Measurements from ENCODE around the gene ATG4B. TPM values are rescaled to one million over a fixed set of nuclear protein-coding genes. Genes with fewer than 3 reads are reported as not detected.
A peak's percentile ranks its signal among the peaks of the same experiment; 100 is the strongest.

The ATG4B gene
- total RNA-seq, 1 donor from 2014 or later: 43.3 TPM

- intact Hi-C loops (cut with DNase I): no loop called here
- DNase-seq (ENCODE audit: missing footprints) (no peak), ATAC-seq (no peak)
Observed at GRCh38 chr2:241708879-241709278, 71.4 kb downstream of the ATG4B start.

DNA sequence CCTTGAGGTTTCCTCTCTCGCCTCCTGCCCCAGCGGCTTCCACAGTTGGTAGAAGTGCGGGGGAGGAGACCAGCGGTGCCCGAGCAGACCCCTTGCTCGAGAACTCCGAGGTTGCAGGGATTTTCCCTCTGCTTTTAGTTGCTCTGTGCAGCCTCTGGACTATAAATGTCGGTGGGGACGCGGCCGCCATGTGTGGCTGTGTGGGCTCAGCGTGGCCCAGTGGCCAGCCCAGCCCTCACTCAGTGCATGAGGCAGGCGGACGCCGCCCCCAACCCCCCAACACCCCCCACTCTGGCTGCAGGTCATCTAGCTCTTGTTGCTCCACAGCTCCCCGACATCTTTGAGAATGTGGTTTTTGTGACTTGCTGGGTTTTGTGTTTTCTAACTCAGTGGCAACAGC lies 81.6 kb downstream of the ATG4B start:
- ATAC-seq (no peak), DNase-seq (ENCODE audit: missing footprints) (no peak)
- intact Hi-C loops (cut with DNase I): no loop called here

GRCh38 chr2:241720099-241720498 lies 82.6 kb downstream of the ATG4B start:
- ATAC-seq (peak; percentile 10), DNase-seq (ENCODE audit: missing footprints) (no peak)
- intact Hi-C loops (cut with DNase I): no loop called here

DNA sequence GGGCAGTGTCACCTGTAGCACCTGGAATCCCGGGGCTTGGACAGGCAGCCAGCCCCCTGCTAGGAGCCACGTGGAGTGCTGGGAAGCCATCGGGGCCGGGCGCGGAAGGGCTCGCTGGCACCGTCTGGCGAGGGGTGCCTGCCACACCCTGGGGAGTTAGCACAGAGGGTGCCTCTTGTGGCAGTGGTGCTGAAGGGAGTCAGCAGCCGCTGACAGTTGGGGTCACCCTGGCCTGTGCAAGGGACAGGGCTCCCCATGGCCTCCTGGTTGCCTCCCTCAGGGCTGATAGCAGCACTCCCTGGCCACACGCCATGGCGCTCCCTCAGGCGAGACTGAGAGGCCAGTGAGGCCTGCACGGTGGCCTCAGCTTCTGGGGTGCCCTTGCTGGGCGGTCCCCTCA lies 83.1 kb downstream of the ATG4B start:
- ATAC-seq: peak; percentile 20
- intact Hi-C loops (cut with DNase I): no loop called here

GRCh38 chr2:241721852-241722251 lies 84.4 kb downstream of the ATG4B start:
- intact Hi-C loops (cut with DNase I): no loop called here
- DNase-seq (ENCODE audit: missing footprints) (no peak), ATAC-seq (no peak)

More for the DNA sequence above, 83.1 kb downstream of the ATG4B start:
- DNase-seq (ENCODE audit: missing footprints): no peak

- intact Hi-C loops (cut with DNase I): no loop called here
- no peak for DNase-seq (ENCODE audit: missing footprints)
- ATAC-seq: no peak
Observed at GRCh38 chr2:241722896-241723454, 85.5 kb downstream of the ATG4B start.

Other genes with a start within 250 kb of the ATG4B start
- 97.4 TPM for gene STK25, start 129.1 kb upstream of the ATG4B start, total RNA-seq
- 4.5 TPM for gene BOK, start 78.9 kb upstream of the ATG4B start, total RNA-seq
- 83.2 TPM for gene THAP4, start 535 bp upstream of the ATG4B start, total RNA-seq
- gene DTYMK, start 49.1 kb downstream of the ATG4B start, total RNA-seq: 11.1 TPM
- 16.5 TPM for gene ING5, start 64.3 kb downstream of the ATG4B start, total RNA-seq
- gene D2HGDH, start 96.9 kb downstream of the ATG4B start, total RNA-seq: 19.6 TPM
- gene GAL3ST2, start 139.1 kb downstream of the ATG4B start, total RNA-seq: not detected
- gene NEU4, start 171.5 kb downstream of the ATG4B start, total RNA-seq: 0.30 TPM
- 1.2 TPM for gene PDCD1, start 221.2 kb downstream of the ATG4B start, total RNA-seq
- not detected for gene RTP5, start 232.0 kb downstream of the ATG4B start, total RNA-seq